Measurements from ENCODE around the gene NRXN2. TPM values are rescaled to one million over a fixed set of nuclear protein-coding genes. Genes with fewer than 3 reads are reported as not detected.

NRXN2 gene
- total and polyA plus RNA-seq, 2 donors (not counting 3 experiments of a cell fraction or from before 2014, with no cell fraction given): not detected

DNA sequence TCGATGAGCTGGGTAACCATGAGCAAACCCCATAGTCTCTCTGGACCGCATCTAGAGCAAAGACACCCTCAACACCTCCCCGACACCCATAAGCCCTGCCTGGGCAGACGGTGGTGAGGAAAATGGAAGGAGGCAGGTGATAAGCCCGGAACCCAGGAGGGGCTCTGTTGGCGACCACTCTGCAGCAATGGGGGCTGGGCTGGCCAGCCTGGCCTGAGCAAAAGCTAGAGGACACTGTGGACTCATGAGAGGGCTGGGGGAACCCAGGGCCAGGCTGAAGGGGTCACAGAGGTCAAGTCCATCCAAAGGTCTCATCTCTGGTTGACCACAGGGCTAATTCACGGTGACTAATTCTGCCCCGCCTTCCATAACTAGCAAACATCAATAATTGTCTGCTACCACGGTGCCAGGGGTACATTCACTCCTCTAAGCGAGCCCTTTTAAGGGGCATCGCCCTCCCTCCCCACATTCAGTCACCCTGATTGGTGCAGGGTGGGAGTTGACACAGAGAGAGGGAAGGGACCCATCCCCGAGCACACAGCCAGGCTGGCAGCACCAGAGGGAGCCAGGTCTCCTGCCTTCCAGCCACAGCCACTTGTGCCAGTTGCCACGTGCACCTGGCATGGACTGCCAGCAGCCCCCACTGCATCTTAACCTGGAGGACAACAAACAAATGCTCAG, 32.8 kb upstream of the NRXN2 start:
- no peak overlapping the region for H3K9ac ChIP-seq (replicated peaks; ENCODE audit: extremely low read depth, insufficient read depth, low read length)
- FAIRE-seq (no peak), DNase-seq (ENCODE audit: low read depth, low spot score) (no peak)
- H2AFZ ChIP-seq (ENCODE audit: low read depth, low read length): no peak overlapping the region
- H3K9me3 ChIP-seq (replicated peaks; ENCODE audit: control insufficient read depth, insufficient read depth, low read length): no peaks in the 10 kb centered on the region
- intact Hi-C loops (cut with micrococcal nuclease) (no loop called here), dilution Hi-C loops (cut with MboI; ENCODE audit: extremely low pct_ligation_motif_present, low sequenced_read_pairs) (no loop called here)
- H3K79me2 ChIP-seq (ENCODE audit: control insufficient read depth, insufficient read depth, low read length): no peaks in the 10 kb centered on the region
- CTCF ChIA-PET: interaction anchor here (0.6 to 0.7 kb wide), 2 partner anchors 12 to 13 kb away, joined by 3 read pairs; no protein-coding TSS in a partner anchor
- no TSS peak for BruUV-seq (replicated peaks)
- POLR2A ChIA-PET: no interaction called here
- no peak overlapping the region for H3K4me2 ChIP-seq (ENCODE audit: insufficient read depth, low read length)
- TF ChIP-seq CTCF (IDR thresholded peaks at IDR 0.05; ENCODE audit: extremely low read depth in 1 of 2, insufficient read depth in 1 of 2, low read depth in 1 of 2, low read length in 2 of 2): no peak
- no peak for TF ChIP-seq POLR2AphosphoS5 (IDR thresholded peaks at IDR 0.05; ENCODE audit: insufficient read depth, low read depth, low read length)
- no peak for TF ChIP-seq JUN (IDR thresholded peaks at IDR 0.05; ENCODE audit: borderline replicate concordance, insufficient read depth, insufficient read length, low read depth)
- no peak for TF ChIP-seq EZH2 (IDR thresholded peaks at IDR 0.05; ENCODE audit: borderline replicate concordance, low read depth, low read length, severe bottlenecking)
- TF ChIP-seq POLR2A (IDR thresholded peaks at IDR 0.05; ENCODE audit: low read depth, low read length): no peak
- TF ChIP-seq FOS (IDR thresholded peaks at IDR 0.05; ENCODE audit: borderline replicate concordance, insufficient read depth, low read length): no peak
- no peak for TF ChIP-seq MAX (IDR thresholded peaks at IDR 0.05; ENCODE audit: insufficient read depth, insufficient read length)
- no peak for TF ChIP-seq MYC (IDR thresholded peaks at IDR 0.05; ENCODE audit: low read depth, low read length)
- no peak for TF ChIP-seq GATA2 (IDR thresholded peaks at IDR 0.05; ENCODE audit: insufficient read depth, insufficient read length, low read depth, low read length)
- H3K36me3 ChIP-seq (ENCODE audit: control insufficient read depth in 2 of 2, extremely low read depth in 1 of 2, insufficient read depth in 2 of 2, low read length in 2 of 2): no peaks in the 10 kb centered on the region
- no peaks in the 10 kb centered on the region for H3K9me1 ChIP-seq (replicated peaks; ENCODE audit: control insufficient read depth, extremely low read depth, insufficient read depth, low read length)
- no peaks in the 10 kb centered on the region for H3K4me1 ChIP-seq (ENCODE audit: control insufficient read depth, extremely low read depth, insufficient read depth, low read length)
- H3K27ac ChIP-seq (ENCODE audit: insufficient read depth, low read depth, low read length): no peak overlapping the region
- no peaks in the 10 kb centered on the region for H4K20me1 ChIP-seq (replicated peaks; ENCODE audit: control insufficient read depth, extremely low read depth, insufficient read depth, low read length)
- no peaks in the 10 kb centered on the region for H3K27me3 ChIP-seq (ENCODE audit: control insufficient read depth in 2 of 2, insufficient read depth in 2 of 2, low read length in 2 of 2)
- H3K4me3 ChIP-seq (replicated peaks in 1 of 3; ENCODE audit: insufficient read depth in 1 of 3, low read depth in 1 of 3, low read length in 3 of 3): no peak overlapping the region

Data from endothelial cell of umbilical vein (primary cell).